GM12891 (cell line): ENCODE measurements around the gene LOX.

ENCODE experiments used
- POLR2A ChIP-seq: IDR thresholded peaks from 2 replicates; pipeline ENCODE4 v1.6.1; 2011; ENCODE audit warnings: low read depth, low read length, control low read depth
- SPI1 ChIP-seq: IDR thresholded peaks from 2 replicates; pipeline ENCODE4 v1.6.1; 2011; ENCODE audit warnings: low read depth, low read length, control low read depth
- TAF1 ChIP-seq: IDR thresholded peaks from 2 replicates; pipeline ENCODE4 v1.6.1; 2011; ENCODE audit warnings: low read depth, low read length, control low read depth

DNA sequence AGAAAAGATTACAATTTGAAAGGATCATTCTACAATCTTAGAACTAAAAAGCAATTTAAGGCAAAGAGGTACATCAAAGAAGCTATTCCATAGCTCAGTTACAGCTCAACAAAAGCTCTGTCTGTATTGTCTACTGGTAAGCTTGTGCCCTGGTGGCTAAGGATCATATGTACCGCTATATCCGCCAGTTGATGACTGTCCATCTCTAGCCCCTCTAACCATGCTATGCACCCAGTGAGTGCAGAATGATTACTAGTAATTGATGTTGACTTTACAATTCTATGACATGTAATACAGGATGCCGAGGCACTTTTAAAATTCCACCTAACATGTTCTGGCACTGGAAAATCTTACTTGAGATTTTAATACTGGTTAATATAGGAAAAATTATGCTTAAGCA, 13.1 kb downstream of the LOX start:
- no peak for TF ChIP-seq SPI1
- TF ChIP-seq TAF1: no peak
- no peak for TF ChIP-seq POLR2A
